Endodermal cell (in vitro differentiated cells): ENCODE data around the gene CYP27B1. TPM values are rescaled to one million over a fixed set of nuclear protein-coding genes. Genes with fewer than 3 reads are reported as not detected.
"Not testable (repeated sequence)": the region's sequence is repeated elsewhere in the genome, so short reads cannot be mapped to it uniquely, and the experiment has no call there.

ENCODE experiments used
- DNase-seq: peaks from one replicate; pipeline ENCODE4 v3.0.0-alpha.2; 2017
- H3K27ac ChIP-seq: 2 replicates; pipeline ENCODE4 v1.5.1; 2013; ENCODE audit warnings: mild to moderate bottlenecking, low read depth, low read length, moderate library complexity
- H3K27me3 ChIP-seq: 2 replicates; pipeline ENCODE4 v1.6.1; 2013; ENCODE audit warnings: mild to moderate bottlenecking, low read length, moderate library complexity; ENCODE audit not compliant: insufficient read depth, control insufficient read depth, poor library complexity, severe bottlenecking
- H3K36me3 ChIP-seq: 2 replicates; pipeline ENCODE4 v1.7.0; 2013; ENCODE audit warnings: mild to moderate bottlenecking, low read length, moderate library complexity; ENCODE audit not compliant: control insufficient read depth, insufficient read depth
- H3K4me1 ChIP-seq: one replicate; pipeline ENCODE4 v1.7.0; 2013; ENCODE audit warnings: low read length; ENCODE audit not compliant: control insufficient read depth, insufficient read depth
- H3K4me3 ChIP-seq: 2 replicates; pipeline ENCODE4 v1.5.1; 2013; ENCODE audit warnings: mild to moderate bottlenecking, low read length, moderate library complexity
- H3K9ac ChIP-seq: 2 replicates; pipeline ENCODE4 v1.6.1; 2013; ENCODE audit warnings: mild to moderate bottlenecking, low read length, moderate library complexity; ENCODE audit not compliant: poor library complexity, severe bottlenecking; ENCODE audit errors: extremely low read depth
- H3K9me3 ChIP-seq: 2 replicates; pipeline ENCODE4 v1.6.1; 2013; ENCODE audit warnings: mild to moderate bottlenecking, low read length, moderate library complexity; ENCODE audit not compliant: control insufficient read depth
- H3K27ac Mint-ChIP-seq: 2 replicates; pipeline ENCODE4 v1.8.0; 2020; ENCODE audit warnings: mixed read lengths
- H3K27me3 Mint-ChIP-seq: 2 replicates; pipeline ENCODE4 v1.8.0; 2021; ENCODE audit warnings: mild to moderate bottlenecking, mixed read lengths; ENCODE audit not compliant: insufficient read depth
- H3K36me3 Mint-ChIP-seq: 2 replicates; pipeline ENCODE4 v1.8.0; 2020; ENCODE audit warnings: low read depth, mixed read lengths
- H3K4me1 Mint-ChIP-seq: 2 replicates; pipeline ENCODE4 v1.8.0; 2020; ENCODE audit warnings: mixed read lengths
- H3K4me3 Mint-ChIP-seq: 2 replicates; pipeline ENCODE4 v1.8.0; 2020; ENCODE audit warnings: mild to moderate bottlenecking, moderate library complexity, mixed read lengths
- H3K9me3 Mint-ChIP-seq: 2 replicates; pipeline ENCODE4 v1.8.0; 2020; ENCODE audit warnings: mild to moderate bottlenecking, mixed read lengths
- CTCF ChIP-seq: fragments of 200-600 bp; sonication (generic); conservative IDR thresholded peaks from 2 replicates; pipeline ENCODE4 v1.5.0; 2021; ENCODE audit warnings: antibody characterized with exemption, mild to moderate bottlenecking
- WGBS, 2 experiments: methylation state at CpG; one replicate each; pipeline versions ENCODE4 v1.1.5 to v1.1.7; 2013; ENCODE audit warnings: missing lambda C conversion rate in 2 of 2, mixed read lengths in 1 of 2; ENCODE audit not compliant: insufficient coverage in 1 of 2, insufficient read length in 1 of 2; 5-methylcytosine and 5-hydroxymethylcytosine counted together
- total RNA-seq, 2 donors: library from RNA; stranded (reverse); fragmentation: NEBNext Ultra II Directional in 1 of 2; extraction: Animal tissue kit (Norgen Biotek cat#: 25700) in 1 of 2; gene quantifications; 2 replicates in 1 of 2; 3 replicates in 1 of 2; pipeline ENCODE4 v1.2.1, GENCODE V29; 2021

The CYP27B1 gene
- total RNA-seq, 2 donors from 2014 or later, result 2.4 to 3.1 TPM

GRCh38 chr12:57775563-57776246 lies 8.8 kb upstream of the CYP27B1 start:
- Histone ChIP-seq H3K9ac (no peak overlapping the region), H3K27me3 (no peaks in the 10 kb centered on the region), H3K9me3 (no peaks in the 10 kb centered on the region), H3K4me3 (no peak overlapping the region), H3K27ac (no peak overlapping the region), H3K36me3 (peaks cover 3% of the 10 kb centered on the region), H3K4me1 (no peaks in the 10 kb centered on the region)
- WGBS, 2 experiments, result 85% methylated on average over 4 of the region's 4 CpGs
- peaks cover 3% of the 10 kb centered on the region for H3K36me3 Mint-ChIP-seq
- TF ChIP-seq CTCF, result peak; percentile 66
- no peak overlapping the region for H3K27ac Mint-ChIP-seq
- no peaks in the 10 kb centered on the region for H3K9me3 Mint-ChIP-seq
- H3K4me3 Mint-ChIP-seq, result no peak overlapping the region
- peaks cover 6% of the 10 kb centered on the region for H3K4me1 Mint-ChIP-seq
- DNase-seq, result no peak
- H3K27me3 Mint-ChIP-seq, result no peaks in the 10 kb centered on the region

- Mint-ChIP-seq H3K4me3 (no peak overlapping the region), H3K36me3 (peaks cover 8% of the 10 kb centered on the region), H3K4me1 (peaks cover 6% of the 10 kb centered on the region), H3K9me3 (no peaks in the 10 kb centered on the region), H3K27ac (no peak overlapping the region), H3K27me3 (no peaks in the 10 kb centered on the region)
- Histone ChIP-seq H3K27me3 (no peaks in the 10 kb centered on the region), H3K36me3 (peaks cover 9% of the 10 kb centered on the region), H3K27ac (no peak overlapping the region), H3K4me1 (no peaks in the 10 kb centered on the region), H3K9ac (no peak overlapping the region), H3K4me3 (no peak overlapping the region), H3K9me3 (no peaks in the 10 kb centered on the region)
- no peak for DNase-seq
- WGBS, 2 experiments, result 92 to 100% methylated on average over 2 to 3 of the region's 3 CpGs
- TF ChIP-seq CTCF, result no peak
Measured at GRCh38 chr12:57775044-57775443, 8.2 kb upstream of the CYP27B1 start.

- not testable (repeated sequence) for H3K27me3 ChIP-seq, H3K4me1 ChIP-seq, H3K9me3 Mint-ChIP-seq, H3K4me3 Mint-ChIP-seq, H3K27ac Mint-ChIP-seq, H3K4me1 Mint-ChIP-seq, DNase-seq, H3K27me3 Mint-ChIP-seq, H3K9ac ChIP-seq, H3K9me3 ChIP-seq, H3K4me3 ChIP-seq, H3K27ac ChIP-seq
- H3K36me3 ChIP-seq, result peaks cover 13% of the 10 kb centered on the region
- peaks cover 12% of the 10 kb centered on the region for H3K36me3 Mint-ChIP-seq
- 96% methylated on average over 11 of the region's 11 CpGs; no CpG with 5 or more reads in 1 of the 2 experiments for WGBS, 2 experiments
Measured at GRCh38 chr12:57774634-57775033, 7.8 kb upstream of the CYP27B1 start.
